ENCODE results near the gene SLC38A11. TPM values are rescaled to one million over a fixed set of nuclear protein-coding genes. Genes with fewer than 3 reads are reported as not detected.

Gene SLC38A11
- total and polyA plus RNA-seq, 2 of the 8 experiments (the other 6 are each of a cell fraction or from before 2014, with no cell fraction given): not detected

GRCh38 chr2:164913011-164913410 lies 42.3 kb downstream of the SLC38A11 start:
- Histone ChIP-seq H3K9me3 (ENCODE audit: insufficient read depth in 2 of 2, low read depth in 1 of 2, low read length in 1 of 2) (no peaks in the 10 kb centered on the region), H2BK15ac (ENCODE audit: low read length) (no peak overlapping the region), H3K27me3 (replicated peaks in 1 of 4; ENCODE audit: control insufficient read depth in 3 of 4, extremely low read depth in 1 of 4, insufficient read depth in 3 of 4, low read length in 3 of 4) (no peaks in the 10 kb centered on the region), H3K4ac (replicated peaks; ENCODE audit: insufficient read length, low read depth, low read length) (peak overlapping the region; percentile 13), H3K56ac (replicated peaks; ENCODE audit: insufficient read length, low read depth, low read length) (no peak overlapping the region), H3K23me2 (ENCODE audit: low read depth, low read length) (no peaks in the 10 kb centered on the region), H4K91ac (replicated peaks; ENCODE audit: insufficient read length, low read length) (no peak overlapping the region), H3K18ac (ENCODE audit: extremely low read depth, low read length) (no peak overlapping the region), H2AK5ac (ENCODE audit: low read depth, low read length) (no peak overlapping the region), H3K14ac (ENCODE audit: insufficient read length) (no peak overlapping the region), H3K9ac (replicated peaks in 1 of 4; ENCODE audit: extremely low read depth in 1 of 4, low read depth in 3 of 4, low read length in 3 of 4) (no peak overlapping the region), H3K79me1 (ENCODE audit: low read depth, low read length) (no peaks in the 10 kb centered on the region), H4K5ac (ENCODE audit: insufficient read length, low read depth, low read length) (peak overlapping the region; percentile 75), H3K4me1 (replicated peaks in 1 of 4; ENCODE audit: control insufficient read depth in 3 of 4, insufficient read depth in 4 of 4, low read length in 3 of 4) (peaks cover 3 to 14% (median 8%) of the 10 kb centered on the region in 4 experiments; a peak in 3 of 7 replicates), H2AFZ (ENCODE audit: low read length) (0 out of 2 replicates have a peak overlapping the region, but pooled peaks have one; percentile 10), H4K20me1 (replicated peaks in 1 of 2; ENCODE audit: control insufficient read depth in 1 of 2, insufficient read depth in 2 of 2, low read length in 2 of 2) (no peaks in the 10 kb centered on the region), H2BK120ac (replicated peaks; ENCODE audit: low read depth, low read length) (no peak overlapping the region), H3K79me2 (ENCODE audit: control insufficient read depth in 1 of 2, insufficient read depth in 2 of 2, low read length in 2 of 2) (no peaks in the 10 kb centered on the region), H3K4me2 (ENCODE audit: insufficient read depth in 1 of 2, low read depth in 2 of 2, low read length in 2 of 2) (peak overlapping the region; percentile 39 to 43), H2BK20ac (ENCODE audit: low read length) (no peak overlapping the region), H2BK5ac (ENCODE audit: low read depth, low read length) (no peak overlapping the region), H3K23ac (ENCODE audit: insufficient read length) (no peak overlapping the region), H2BK12ac (ENCODE audit: low read depth, low read length) (no peak overlapping the region), H3K4me3 (ENCODE audit: extremely low read depth in 1 of 4, insufficient read depth in 2 of 4, low read depth in 3 of 4, low read length in 4 of 4) (peak overlapping the region in 1 of 4 experiments; percentile 42; a peak in 1 of 8 replicates), H4K8ac (ENCODE audit: extremely low read depth, insufficient read depth, low read length) (no peak overlapping the region), H3K36me3 (ENCODE audit: control insufficient read depth in 2 of 4, insufficient read depth in 4 of 4, low read length in 3 of 4) (no peaks in the 10 kb centered on the region), H3K27ac (ENCODE audit: low read depth, low read length) (peak overlapping the region; percentile 41; the same call in 1 of the 2 replicates)
- ChIA-PET POLR2A (ENCODE audit: partially characterized antibody) (interaction anchor here (1.9 kb wide), 1 partner anchor 178 kb away, joined by 5 read pairs; no protein-coding TSS in a partner anchor), CTCF (ENCODE audit: partially characterized antibody) (interaction anchor here (0.6 to 2.0 kb wide), 7 partner anchors 11 to 179 kb away, joined by 3 to 9 read pairs (median 4); partner anchors contain the start of gene COBLL1)
- DNase-seq (ENCODE audit: low read depth in 1 of 2, low spot score in 2 of 2): no peak
- WGBS, 2 experiments (ENCODE audit: extremely low coverage in 1 of 2, insufficient coverage in 1 of 2, insufficient read length in 1 of 2, insufficient replicate concordance in 2 of 2, low coverage in 1 of 2, low lambda C conversion rate in 2 of 2, missing lambda C conversion rate in 1 of 2): 46% methylated on average over 4 of the region's 4 CpGs; no CpG with 5 or more reads in 1 of the 2 experiments
- FAIRE-seq: peak; percentile 50
- TF ChIP-seq POU5F1 (IDR thresholded peaks at IDR 0.05; ENCODE audit: low read depth, low read length) (no peak), KDM4A (IDR thresholded peaks at IDR 0.05; ENCODE audit: low read depth, low read length, severe bottlenecking) (no peak), HDAC6 (IDR thresholded peaks at IDR 0.05; ENCODE audit: low read depth, low read length) (no peak), ZNF274 (IDR thresholded peaks at IDR 0.05; ENCODE audit: borderline replicate concordance, extremely low read depth, low read length) (no peak), SRF (IDR thresholded peaks at IDR 0.05; ENCODE audit: low read depth, low read length) (no peak), SP1 (IDR thresholded peaks at IDR 0.05; ENCODE audit: low read depth, low read length) (peak; percentile 66), RBBP5 (IDR thresholded peaks at IDR 0.05; ENCODE audit: borderline replicate concordance, low read depth, low read length) (no peak)

Measured in H1 (cell line).